ENCODE results near the gene CIDEA. TPM values are rescaled to one million over a fixed set of nuclear protein-coding genes. Genes with fewer than 3 reads are reported as not detected.

Gene CIDEA
- total RNA-seq, 6 donors from 2014 or later, result not detected

DNA sequence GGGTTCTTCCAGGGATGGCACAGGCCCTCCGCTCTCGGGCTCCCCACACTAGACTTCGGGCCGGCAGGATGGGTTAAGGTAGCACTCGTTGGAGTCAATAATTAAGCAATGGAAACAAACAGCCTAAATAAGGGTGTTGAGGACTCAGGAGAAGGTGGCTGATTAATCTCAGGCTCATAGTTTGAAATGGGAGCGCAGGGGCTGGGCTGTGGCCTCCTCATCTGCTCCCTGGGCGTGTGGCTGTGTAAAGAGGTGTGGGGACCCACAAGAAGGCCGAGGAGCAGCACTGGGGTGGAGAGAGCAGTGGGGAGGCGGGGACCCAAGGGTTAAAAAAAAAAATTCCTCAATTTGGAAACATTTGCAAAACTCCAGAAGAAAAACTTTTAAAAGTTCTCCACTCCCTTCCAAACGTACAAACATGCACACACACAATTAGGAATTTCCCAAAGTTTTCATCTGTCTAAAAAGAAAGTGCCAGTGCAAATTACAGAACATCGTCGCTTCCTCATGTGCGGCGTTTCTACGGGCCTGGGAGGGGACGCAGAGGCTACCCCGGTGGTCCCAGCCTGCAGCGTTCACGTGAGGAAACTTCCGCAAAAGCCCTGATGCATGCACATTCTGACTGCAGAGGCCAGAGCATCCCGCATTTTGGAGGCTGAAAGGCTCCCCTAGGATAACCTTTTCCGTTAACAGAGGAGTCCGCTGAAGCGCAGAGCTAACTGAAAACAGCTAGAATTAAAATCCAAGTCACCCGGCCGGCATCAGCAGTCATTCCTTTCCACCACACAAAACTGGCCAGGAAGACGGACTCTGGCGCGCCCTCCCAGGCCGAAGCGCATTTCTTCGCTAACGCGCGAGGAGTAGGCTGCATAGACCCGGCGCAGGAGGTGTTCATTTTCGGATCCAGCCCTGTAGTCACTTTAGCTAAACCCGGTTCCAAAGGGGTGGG is 52.9 kb downstream of the CIDEA start:
- ATAC-seq (ENCODE audit: low FRiP score in 2 of 2) (peak; percentile 40 to 61), DNase-seq (no peak)
- H3K36me3 ChIP-seq, result peaks cover 0 to 24% (median 7%) of the 10 kb centered on the region in 4 donors
- peaks cover 0 to 4% (median 1%) of the 10 kb centered on the region in 4 donors for H3K9me3 ChIP-seq
- H3K4me1 ChIP-seq, result peaks cover 21 to 30% (median 26%) of the 10 kb centered on the region in 4 donors
- peak overlapping the region; percentile 50 to 88 (median 78) for H3K4me3 ChIP-seq
- H3K27me3 ChIP-seq, result peaks cover 0 to 16% (median 0%) of the 10 kb centered on the region in 4 donors
- TF ChIP-seq EP300 (IDR thresholded peaks at IDR 0.05) (no peak), POLR2AphosphoS5 (IDR thresholded peaks at IDR 0.05) (no peak), POLR2A (IDR thresholded peaks at IDR 0.05) (no peak)
- TF ChIP-seq, protein P1, sequence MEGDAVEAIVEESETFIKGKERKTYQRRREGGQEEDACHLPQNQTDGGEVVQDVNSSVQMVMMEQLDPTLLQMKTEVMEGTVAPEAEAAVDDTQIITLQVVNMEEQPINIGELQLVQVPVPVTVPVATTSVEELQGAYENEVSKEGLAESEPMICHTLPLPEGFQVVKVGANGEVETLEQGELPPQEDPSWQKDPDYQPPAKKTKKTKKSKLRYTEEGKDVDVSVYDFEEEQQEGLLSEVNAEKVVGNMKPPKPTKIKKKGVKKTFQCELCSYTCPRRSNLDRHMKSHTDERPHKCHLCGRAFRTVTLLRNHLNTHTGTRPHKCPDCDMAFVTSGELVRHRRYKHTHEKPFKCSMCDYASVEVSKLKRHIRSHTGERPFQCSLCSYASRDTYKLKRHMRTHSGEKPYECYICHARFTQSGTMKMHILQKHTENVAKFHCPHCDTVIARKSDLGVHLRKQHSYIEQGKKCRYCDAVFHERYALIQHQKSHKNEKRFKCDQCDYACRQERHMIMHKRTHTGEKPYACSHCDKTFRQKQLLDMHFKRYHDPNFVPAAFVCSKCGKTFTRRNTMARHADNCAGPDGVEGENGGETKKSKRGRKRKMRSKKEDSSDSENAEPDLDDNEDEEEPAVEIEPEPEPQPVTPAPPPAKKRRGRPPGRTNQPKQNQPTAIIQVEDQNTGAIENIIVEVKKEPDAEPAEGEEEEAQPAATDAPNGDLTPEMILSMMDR (IDR thresholded peaks at IDR 0.05), result no peak
- H3K27ac ChIP-seq, result peak overlapping the region; percentile 90 to 98 (median 98)
- 27 to 41% methylated on average over 18 to 39 of the region's 39 CpGs for WGBS, 2 donors

DNA sequence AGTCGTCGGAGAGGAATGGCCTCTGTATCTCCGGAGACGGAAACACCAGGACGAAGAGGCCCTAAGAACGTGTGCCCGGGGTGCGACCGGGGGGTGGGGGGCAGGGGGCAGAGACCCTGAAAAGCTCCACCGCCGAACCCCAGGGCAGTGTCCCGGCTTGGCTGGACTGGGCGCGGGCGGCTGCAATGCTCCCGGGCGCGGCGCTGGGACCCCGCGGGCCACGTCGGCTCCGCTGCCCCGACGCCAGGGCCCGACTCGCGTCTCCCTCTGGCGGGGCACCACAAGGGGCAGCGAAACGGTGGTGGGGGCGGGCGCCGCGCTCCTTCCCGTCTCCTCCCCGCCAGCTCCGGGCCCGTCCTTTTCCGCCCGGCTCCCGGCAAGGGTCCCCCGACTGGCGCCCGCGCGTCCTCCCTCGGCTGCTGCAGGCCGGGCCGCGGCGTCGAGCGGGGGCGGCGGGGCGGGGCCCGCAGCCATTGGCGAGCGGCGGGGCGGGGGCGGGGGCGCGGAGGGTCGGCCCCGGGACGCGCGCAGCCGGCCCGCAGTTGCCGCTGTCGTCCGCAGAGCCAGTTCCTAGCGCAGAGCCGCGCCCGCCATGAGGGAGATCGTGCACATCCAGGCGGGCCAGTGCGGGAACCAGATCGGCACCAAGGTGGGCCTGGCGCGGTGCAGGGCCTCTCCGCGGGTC is 53.7 kb downstream of the CIDEA start, which contains the start of gene TUBB6:
TUBB6 (plus strand) TSS at position 541 of the 685 bp plus-strand sequence; CDS start at position 593, 52 bp downstream.
- H3K27ac ChIP-seq, result peak within 1 kb of the TSS; percentile 90 to 98 (median 98)
- peaks cover 0 to 9% (median 6%) of the 10 kb centered on the region in 4 donors for H3K9me3 ChIP-seq
- peaks cover 21 to 30% (median 26%) of the 10 kb centered on the region in 4 donors for H3K4me1 ChIP-seq
- peak; percentile 66 to 90 for ATAC-seq (ENCODE audit: low FRiP score in 2 of 2)
- 0% methylated on average over 7 to 12 of the region's 88 CpGs for WGBS, 2 donors
- peaks cover 0 to 16% (median 0%) of the 10 kb centered on the region in 4 donors for H3K27me3 ChIP-seq
- H3K4me3 ChIP-seq, result peak within 1 kb of the TSS; percentile 53 to 88 (median 78)
- H3K36me3 ChIP-seq, result peaks cover 0 to 30% (median 12%) of the 10 kb centered on the region in 4 donors
- DNase-seq, result peak; percentile 40 to 95
- TF ChIP-seq EP300 (IDR thresholded peaks at IDR 0.05) (no peak), POLR2A (IDR thresholded peaks at IDR 0.05) (peak in 2 of 4 donors; percentile 70 to 86), POLR2AphosphoS5 (IDR thresholded peaks at IDR 0.05) (peak in 1 of 2 donors; percentile 72)
- TF ChIP-seq, protein P1 (IDR thresholded peaks at IDR 0.05), result peak in 3 of 6 experiments; percentile 4 to 37 (median 25)

DNA sequence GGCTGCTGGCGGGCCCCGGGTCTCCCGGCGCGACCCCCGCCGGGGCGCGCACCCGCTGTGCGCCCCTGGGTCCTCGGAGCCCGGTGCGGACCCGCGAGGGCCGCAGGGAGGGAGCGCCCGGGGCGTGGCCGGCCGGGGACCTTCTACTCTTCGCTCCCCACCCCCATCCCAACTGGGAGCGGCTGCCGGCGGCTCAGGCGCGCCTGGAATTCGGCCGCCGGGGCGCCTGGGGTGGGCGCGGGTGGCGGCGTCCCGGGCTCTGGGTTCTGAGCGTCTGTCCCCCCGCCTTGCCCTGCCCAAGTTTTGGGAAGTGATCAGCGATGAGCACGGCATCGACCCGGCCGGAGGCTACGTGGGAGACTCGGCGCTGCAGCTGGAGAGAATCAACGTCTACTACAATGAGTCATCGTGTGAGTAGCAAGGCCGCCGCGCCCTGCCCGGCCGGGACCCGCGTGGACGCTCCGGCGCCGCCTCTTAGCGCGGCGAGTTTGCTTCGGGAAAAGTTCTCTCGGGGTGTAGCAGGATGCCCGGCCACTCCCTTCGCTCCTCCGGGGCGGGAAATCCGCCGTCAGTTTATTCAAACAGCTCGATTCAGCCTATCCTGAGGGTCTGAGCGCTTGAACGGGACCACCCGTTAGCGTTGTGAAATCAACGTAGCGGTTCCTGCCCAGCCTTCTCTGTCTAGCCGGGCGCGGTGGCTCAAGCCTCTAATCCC is 54.4 kb downstream of the CIDEA start:
- DNase-seq, result peak; percentile 69 to 95
- TF ChIP-seq, protein P1 (IDR thresholded peaks at IDR 0.05), result peak in 1 of 6 experiments; percentile 5
- peak in 3 of 4 donors; percentile 60 to 77 (median 72) for TF ChIP-seq POLR2A (IDR thresholded peaks at IDR 0.05)
- TF ChIP-seq POLR2AphosphoS5 (IDR thresholded peaks at IDR 0.05), result peak; percentile 86 to 87
- peak in 1 of 4 donors; percentile 8 for TF ChIP-seq EP300 (IDR thresholded peaks at IDR 0.05)
- Histone ChIP-seq H3K36me3 (peaks cover 0 to 37% (median 13%) of the 10 kb centered on the region in 4 donors), H3K9me3 (peaks cover 0 to 9% (median 6%) of the 10 kb centered on the region in 4 donors), H3K27ac (peak overlapping the region; percentile 90 to 98 (median 98)), H3K4me1 (peaks cover 22 to 34% (median 26%) of the 10 kb centered on the region in 4 donors), H3K27me3 (peaks cover 0 to 16% (median 0%) of the 10 kb centered on the region in 4 donors), H3K4me3 (peak overlapping the region; percentile 53 to 88 (median 78))
- WGBS, 2 donors, result 2% methylated on average over 42 of the region's 81 CpGs; no CpG with 5 or more reads in 1 of the 2 donors
- ATAC-seq (ENCODE audit: low FRiP score in 2 of 2), result peak; percentile 79 to 88

DNA sequence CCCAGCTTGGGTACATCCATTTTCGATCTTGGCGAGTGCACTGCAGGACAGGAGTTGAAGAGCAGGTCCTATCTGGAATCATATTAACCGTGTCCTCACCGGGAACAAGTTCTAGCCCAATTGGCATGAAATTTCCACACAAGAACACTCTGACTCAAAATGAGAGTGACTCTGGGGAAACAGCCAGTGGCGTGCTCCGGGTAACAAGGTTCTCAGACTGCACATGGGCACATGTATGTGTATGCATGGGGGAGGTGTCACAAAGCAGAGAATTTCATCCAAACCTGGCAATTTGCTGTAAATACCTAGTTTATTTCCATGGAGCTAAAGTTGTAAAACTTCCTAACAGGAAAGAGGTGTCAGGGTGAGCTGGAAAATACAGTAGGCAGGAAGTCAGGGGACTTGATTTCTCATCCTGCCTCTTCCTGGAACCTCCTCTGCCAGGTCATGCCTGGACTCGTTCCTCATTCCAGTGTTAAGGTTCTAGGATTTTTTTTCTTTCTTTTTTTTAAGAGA is 55.6 kb downstream of the CIDEA start:
- Histone ChIP-seq H3K27ac (peak overlapping the region in 3 of 4 donors; percentile 97 to 98 (median 98)), H3K9me3 (peaks cover 0 to 9% (median 6%) of the 10 kb centered on the region in 4 donors), H3K4me1 (peaks cover 24 to 39% (median 31%) of the 10 kb centered on the region in 4 donors), H3K4me3 (peak overlapping the region in 2 of 4 donors; percentile 79 to 88), H3K36me3 (peaks cover 0 to 49% (median 17%) of the 10 kb centered on the region in 4 donors), H3K27me3 (peaks cover 0 to 16% (median 0%) of the 10 kb centered on the region in 4 donors)
- no peak for TF ChIP-seq EP300 (IDR thresholded peaks at IDR 0.05)
- no peak for TF ChIP-seq POLR2A (IDR thresholded peaks at IDR 0.05)
- TF ChIP-seq POLR2AphosphoS5 (IDR thresholded peaks at IDR 0.05), result no peak
- TF ChIP-seq, protein P1 (IDR thresholded peaks at IDR 0.05), result no peak
- DNase-seq, result no peak
- ATAC-seq (ENCODE audit: low FRiP score in 2 of 2), result no peak
- 48 to 56% methylated on average over 7 of the region's 7 CpGs for WGBS, 2 donors

Measured in upper lobe of left lung (tissue), 6 donors.